ENCODE results near the gene ST3GAL4.

DNA sequence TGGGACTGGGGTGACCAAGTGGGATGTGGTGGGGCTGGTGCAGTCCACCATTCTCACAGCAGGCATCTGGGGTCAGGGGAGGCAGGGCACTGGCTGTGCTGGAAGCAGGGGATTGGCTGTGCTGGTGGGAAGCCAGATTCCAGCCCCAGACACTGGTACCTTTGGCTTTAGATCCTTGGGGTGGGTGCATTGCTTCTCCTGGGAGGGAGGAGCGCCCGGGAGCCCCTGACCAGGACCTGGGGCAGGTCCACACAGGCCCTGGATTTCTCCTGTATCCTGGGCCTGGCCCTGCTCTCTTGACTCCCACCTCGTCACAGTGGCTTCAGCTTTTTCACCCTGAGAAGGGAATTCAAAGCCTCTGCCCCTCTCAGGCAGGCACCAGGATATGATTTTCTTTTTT lies 38.5 kb downstream of the ST3GAL4 start:
- TF ChIP-seq, protein P1, sequence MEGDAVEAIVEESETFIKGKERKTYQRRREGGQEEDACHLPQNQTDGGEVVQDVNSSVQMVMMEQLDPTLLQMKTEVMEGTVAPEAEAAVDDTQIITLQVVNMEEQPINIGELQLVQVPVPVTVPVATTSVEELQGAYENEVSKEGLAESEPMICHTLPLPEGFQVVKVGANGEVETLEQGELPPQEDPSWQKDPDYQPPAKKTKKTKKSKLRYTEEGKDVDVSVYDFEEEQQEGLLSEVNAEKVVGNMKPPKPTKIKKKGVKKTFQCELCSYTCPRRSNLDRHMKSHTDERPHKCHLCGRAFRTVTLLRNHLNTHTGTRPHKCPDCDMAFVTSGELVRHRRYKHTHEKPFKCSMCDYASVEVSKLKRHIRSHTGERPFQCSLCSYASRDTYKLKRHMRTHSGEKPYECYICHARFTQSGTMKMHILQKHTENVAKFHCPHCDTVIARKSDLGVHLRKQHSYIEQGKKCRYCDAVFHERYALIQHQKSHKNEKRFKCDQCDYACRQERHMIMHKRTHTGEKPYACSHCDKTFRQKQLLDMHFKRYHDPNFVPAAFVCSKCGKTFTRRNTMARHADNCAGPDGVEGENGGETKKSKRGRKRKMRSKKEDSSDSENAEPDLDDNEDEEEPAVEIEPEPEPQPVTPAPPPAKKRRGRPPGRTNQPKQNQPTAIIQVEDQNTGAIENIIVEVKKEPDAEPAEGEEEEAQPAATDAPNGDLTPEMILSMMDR (IDR thresholded peaks at IDR 0.05), result no peak
- no peak for TF ChIP-seq POLR2A (IDR thresholded peaks at IDR 0.05)

Data from testis (tissue), 2 donors.